Hepatocyte (in vitro differentiated cells): Measurements from ENCODE around the gene SYT14. TPM values are rescaled to one million over a fixed set of nuclear protein-coding genes. Genes with fewer than 3 reads are reported as not detected.

Experiments
- DNase-seq: peaks from one replicate; pipeline ENCODE4 v3.0.0-alpha.2; 2016; ENCODE audit warnings: low spot score
- H2AFZ ChIP-seq: fragments of 200-600 bp; sonication (generic); 2 replicates; pipeline ENCODE4 v1.6.0; 2016; ENCODE audit warnings: antibody characterized with exemption, mild to moderate bottlenecking
- H3K27ac ChIP-seq: fragments of 200-600 bp; sonication (generic); 2 replicates; pipeline ENCODE4 v1.5.1; 2016; ENCODE audit warnings: mild to moderate bottlenecking
- H3K27me3 ChIP-seq: fragments of 200-600 bp; sonication (generic); 2 replicates; pipeline ENCODE4 v1.6.1; 2016
- H3K36me3 ChIP-seq: fragments of 200-600 bp; sonication (generic); replicated peaks from 2 replicates; pipeline ENCODE4 v1.5.1; 2016; ENCODE audit warnings: low read depth; ENCODE audit not compliant: insufficient read depth
- H3K4me1 ChIP-seq: fragments of 200-600 bp; sonication (generic); 2 replicates; pipeline ENCODE4 v1.5.1; 2016; ENCODE audit warnings: mild to moderate bottlenecking, moderate library complexity; ENCODE audit not compliant: insufficient read depth
- H3K4me2 ChIP-seq: fragments of 200-600 bp; sonication (generic); 2 replicates; pipeline ENCODE4 v1.6.0; 2016
- H3K4me3 ChIP-seq: fragments of 200-600 bp; sonication (generic); 2 replicates; pipeline ENCODE4 v1.5.1; 2016; ENCODE audit warnings: mild to moderate bottlenecking
- H3K79me2 ChIP-seq: fragments of 200-600 bp; sonication (generic); 2 replicates; pipeline ENCODE4 v1.6.0; 2017; ENCODE audit warnings: mild to moderate bottlenecking
- H3K9me2 ChIP-seq: fragments of 200-600 bp; sonication (generic); replicated peaks from 2 replicates; pipeline ENCODE4 v1.6.0; 2017; ENCODE audit warnings: mild to moderate bottlenecking; ENCODE audit not compliant: insufficient read depth
- H3K9me3 ChIP-seq: fragments of 200-600 bp; sonication (generic); 2 replicates; pipeline ENCODE4 v1.5.1; 2016; ENCODE audit warnings: low read depth, mild to moderate bottlenecking
- H4K20me1 ChIP-seq: fragments of 200-600 bp; sonication (generic); 2 replicates; pipeline ENCODE4 v1.6.0; 2016; ENCODE audit warnings: mild to moderate bottlenecking; ENCODE audit not compliant: insufficient read depth, poor library complexity, severe bottlenecking
- EZH2 ChIP-seq: fragments of 200-600 bp; sonication (generic); IDR thresholded peaks from 2 replicates; pipeline ENCODE4 v1.6.1; 2016; ENCODE audit warnings: antibody characterized with exemption, mild to moderate bottlenecking, borderline replicate concordance
- EZH2phosphoT487 ChIP-seq: fragments of 200-600 bp; sonication (generic); IDR thresholded peaks from one replicate; pipeline ENCODE4 v1.6.1; 2018; ENCODE audit warnings: antibody characterized with exemption, mild to moderate bottlenecking, low read depth, moderate library complexity; ENCODE audit not compliant: unreplicated experiment, severe bottlenecking
- WGBS: methylation state at CpG from one replicate; pipeline ENCODE4 v1.1.6; 2016; ENCODE audit warnings: low lambda C conversion rate; ENCODE audit errors: missing lambda C conversion rate; 5-methylcytosine and 5-hydroxymethylcytosine counted together
- polyA plus RNA-seq: library from polyadenylated mRNA; unstranded; fragments of >200 nt; fragmentation: Nextera tagmentation; extraction: Ambion mirVana; gene quantifications from 2 replicates; pipeline ENCODE4 v1.2.1, GENCODE V29; 2016
- total RNA-seq: library from RNA; depleted of rRNA; stranded (reverse); fragments of >200 nt; gene quantifications from 2 replicates; pipeline ENCODE4 v1.2.3, GENCODE V29; 2014
- TF ChIP-seq, protein P1 (sequence below): fragments of 200-600 bp; sonication (generic); IDR thresholded peaks from 2 replicates; pipeline ENCODE4 v1.5.1; 2016; ENCODE audit warnings: antibody characterized with exemption, mild to moderate bottlenecking; ENCODE audit not compliant: poor library complexity

Gene SYT14
- total and polyA plus RNA-seq, 2 experiments from 2014 or later, result 0.29 to 1.4 TPM

DNA sequence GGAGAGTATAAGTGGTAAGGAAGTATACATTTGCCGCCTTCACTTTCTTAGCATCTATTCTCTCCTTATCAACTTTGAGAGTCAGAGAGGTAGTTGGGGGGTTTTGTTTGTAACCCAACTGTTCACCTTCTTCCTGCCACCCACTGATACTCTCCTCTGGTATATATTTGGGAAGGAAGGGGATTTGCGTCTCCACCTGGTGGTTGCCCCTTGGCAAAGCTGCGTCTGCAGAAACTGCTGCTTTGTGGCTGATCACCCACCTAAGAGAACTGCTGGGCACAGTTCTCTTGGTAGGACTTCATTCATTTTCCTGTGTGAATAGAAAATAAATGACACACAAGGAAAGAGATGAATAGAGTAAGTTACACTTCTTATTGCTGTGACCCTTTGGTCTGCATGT, 87.0 kb downstream of the SYT14 start:
- H3K9me3 ChIP-seq, result no peaks in the 10 kb centered on the region
- no peaks in the 10 kb centered on the region for H3K4me1 ChIP-seq
- H3K4me3 ChIP-seq, result no peak overlapping the region
- no peak for TF ChIP-seq EZH2
- TF ChIP-seq, protein P1, sequence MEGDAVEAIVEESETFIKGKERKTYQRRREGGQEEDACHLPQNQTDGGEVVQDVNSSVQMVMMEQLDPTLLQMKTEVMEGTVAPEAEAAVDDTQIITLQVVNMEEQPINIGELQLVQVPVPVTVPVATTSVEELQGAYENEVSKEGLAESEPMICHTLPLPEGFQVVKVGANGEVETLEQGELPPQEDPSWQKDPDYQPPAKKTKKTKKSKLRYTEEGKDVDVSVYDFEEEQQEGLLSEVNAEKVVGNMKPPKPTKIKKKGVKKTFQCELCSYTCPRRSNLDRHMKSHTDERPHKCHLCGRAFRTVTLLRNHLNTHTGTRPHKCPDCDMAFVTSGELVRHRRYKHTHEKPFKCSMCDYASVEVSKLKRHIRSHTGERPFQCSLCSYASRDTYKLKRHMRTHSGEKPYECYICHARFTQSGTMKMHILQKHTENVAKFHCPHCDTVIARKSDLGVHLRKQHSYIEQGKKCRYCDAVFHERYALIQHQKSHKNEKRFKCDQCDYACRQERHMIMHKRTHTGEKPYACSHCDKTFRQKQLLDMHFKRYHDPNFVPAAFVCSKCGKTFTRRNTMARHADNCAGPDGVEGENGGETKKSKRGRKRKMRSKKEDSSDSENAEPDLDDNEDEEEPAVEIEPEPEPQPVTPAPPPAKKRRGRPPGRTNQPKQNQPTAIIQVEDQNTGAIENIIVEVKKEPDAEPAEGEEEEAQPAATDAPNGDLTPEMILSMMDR, result no peak
- no peak for TF ChIP-seq EZH2phosphoT487
- no peaks in the 10 kb centered on the region for H3K9me2 ChIP-seq
- H3K27ac ChIP-seq, result no peak overlapping the region
- no peak for DNase-seq
- H4K20me1 ChIP-seq, result no peaks in the 10 kb centered on the region
- H3K27me3 ChIP-seq, result no peaks in the 10 kb centered on the region
- no peak overlapping the region for H3K4me2 ChIP-seq
- H2AFZ ChIP-seq, result no peak overlapping the region
- no peaks in the 10 kb centered on the region for H3K36me3 ChIP-seq
- WGBS, result 81% methylated on average over 3 of the region's 3 CpGs
- no peaks in the 10 kb centered on the region for H3K79me2 ChIP-seq

DNA sequence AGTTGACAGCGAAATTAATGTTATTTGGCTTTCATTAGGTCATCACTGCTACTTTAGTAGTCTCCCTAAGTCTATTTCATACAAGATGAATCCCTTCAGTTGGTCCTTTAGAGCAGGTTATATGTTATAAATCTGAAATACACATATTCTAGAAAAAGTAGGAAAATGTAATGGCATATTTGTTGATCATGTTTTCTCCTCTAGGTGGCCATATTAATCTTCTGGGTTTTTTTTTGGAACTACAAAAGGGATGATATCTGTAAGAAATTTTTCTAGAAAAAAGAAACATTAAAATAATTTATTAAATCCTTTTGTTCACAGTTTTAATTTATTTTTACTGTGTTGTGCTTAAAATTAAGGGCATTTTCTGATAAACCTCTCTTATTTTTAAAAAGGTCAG, 87.9 kb downstream of the SYT14 start:
- Histone ChIP-seq H2AFZ (no peak overlapping the region), H3K36me3 (no peaks in the 10 kb centered on the region), H3K4me3 (no peak overlapping the region), H4K20me1 (no peaks in the 10 kb centered on the region), H3K79me2 (no peaks in the 10 kb centered on the region), H3K9me2 (no peaks in the 10 kb centered on the region), H3K27ac (no peak overlapping the region), H3K4me1 (no peaks in the 10 kb centered on the region), H3K27me3 (no peaks in the 10 kb centered on the region), H3K4me2 (no peak overlapping the region), H3K9me3 (no peaks in the 10 kb centered on the region)
- 91% methylated on average over 1 of the region's 1 CpG for WGBS
- no peak for DNase-seq
- TF ChIP-seq EZH2phosphoT487 (no peak), EZH2 (no peak)
- TF ChIP-seq, protein P1, result no peak

DNA sequence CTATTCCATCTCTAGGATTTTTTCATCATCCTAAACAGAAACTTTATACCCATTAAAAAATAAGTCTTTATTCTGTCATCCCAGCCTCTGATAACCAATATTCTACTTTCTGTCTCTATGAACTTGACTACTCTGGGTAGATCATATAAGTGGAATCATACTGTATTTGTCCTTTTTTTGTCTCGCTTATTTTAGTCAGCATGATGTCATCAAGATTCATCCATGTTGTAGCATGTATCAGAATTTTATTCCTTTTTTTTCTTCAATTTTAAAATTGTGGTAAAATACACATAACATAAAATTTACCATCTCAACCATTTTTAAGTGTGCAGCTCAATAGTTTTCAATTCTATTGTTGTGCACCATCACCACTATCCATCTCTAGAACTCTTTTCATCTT, 90.0 kb downstream of the SYT14 start:
- Histone ChIP-seq H4K20me1 (no peaks in the 10 kb centered on the region), H3K79me2 (no peaks in the 10 kb centered on the region), H2AFZ (no peak overlapping the region), H3K4me2 (no peak overlapping the region), H3K4me3 (no peak overlapping the region), H3K27ac (no peak overlapping the region), H3K9me3 (no peaks in the 10 kb centered on the region), H3K4me1 (no peaks in the 10 kb centered on the region), H3K36me3 (no peaks in the 10 kb centered on the region), H3K9me2 (no peaks in the 10 kb centered on the region), H3K27me3 (no peaks in the 10 kb centered on the region)
- no peak for DNase-seq
- WGBS, result 91% methylated on average over 1 of the region's 1 CpG
- no peak for TF ChIP-seq EZH2
- no peak for TF ChIP-seq EZH2phosphoT487
- TF ChIP-seq, protein P1, result no peak

DNA sequence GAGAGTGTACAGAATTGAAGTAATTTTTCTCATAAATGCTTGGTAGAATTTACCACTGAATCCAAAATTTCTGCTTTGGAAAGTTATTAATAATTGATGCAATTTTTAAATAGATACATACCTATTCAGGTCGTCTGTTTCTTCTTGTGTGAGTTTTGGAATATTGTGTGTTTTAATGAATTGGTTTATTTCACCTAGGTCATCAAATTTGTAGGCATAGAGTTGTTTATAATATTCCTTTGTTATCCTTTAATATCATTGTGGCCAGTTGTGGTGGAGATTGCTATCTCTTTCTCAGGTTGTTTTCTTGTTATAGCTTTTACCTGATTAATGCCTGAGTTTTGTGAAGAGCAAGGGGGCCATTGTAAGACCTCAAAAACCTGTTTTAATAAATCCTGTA, 93.5 kb downstream of the SYT14 start:
- Histone ChIP-seq H3K79me2 (no peaks in the 10 kb centered on the region), H3K9me2 (no peaks in the 10 kb centered on the region), H3K36me3 (no peaks in the 10 kb centered on the region), H3K4me1 (no peaks in the 10 kb centered on the region), H2AFZ (no peak overlapping the region), H3K4me2 (no peak overlapping the region), H4K20me1 (no peaks in the 10 kb centered on the region), H3K9me3 (no peaks in the 10 kb centered on the region), H3K4me3 (no peak overlapping the region), H3K27me3 (no peaks in the 10 kb centered on the region), H3K27ac (no peak overlapping the region)
- TF ChIP-seq EZH2, result no peak
- DNase-seq, result no peak
- WGBS, result 84% methylated on average over 1 of the region's 1 CpG
